GM19035 (cell line): ENCODE results near the gene VPS33A.
"Not testable (repeated sequence)": the region's sequence is repeated elsewhere in the genome, so short reads cannot be mapped to it uniquely, and the experiment has no call there.

Experiments used
- ATAC-seq: cut with Tn5 transposase; IDR thresholded peaks from one replicate; pipeline ENCODE4 v1.9.1; 2021; ENCODE audit not compliant: unreplicated experiment

VPS33A gene

DNA sequence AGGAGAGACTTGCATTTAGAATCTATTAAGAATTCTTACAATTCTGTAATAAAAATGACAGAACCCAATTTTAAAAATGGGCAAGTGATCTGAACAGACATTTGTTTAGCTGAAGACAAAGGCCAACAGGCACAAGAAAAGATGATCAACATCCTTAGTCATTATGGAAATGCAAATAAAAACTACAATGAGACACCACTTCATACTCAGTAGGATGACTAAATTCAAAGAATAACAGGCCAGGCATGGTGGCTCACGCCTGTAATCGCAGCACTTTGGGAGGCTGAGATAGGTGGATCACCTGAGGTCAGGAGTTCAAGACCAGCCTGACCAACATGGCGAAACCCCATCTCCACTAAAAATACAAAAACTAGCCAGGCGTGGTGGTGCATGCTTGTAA lies 7.8 kb downstream of the VPS33A start:
- ATAC-seq: not testable (repeated sequence)

DNA sequence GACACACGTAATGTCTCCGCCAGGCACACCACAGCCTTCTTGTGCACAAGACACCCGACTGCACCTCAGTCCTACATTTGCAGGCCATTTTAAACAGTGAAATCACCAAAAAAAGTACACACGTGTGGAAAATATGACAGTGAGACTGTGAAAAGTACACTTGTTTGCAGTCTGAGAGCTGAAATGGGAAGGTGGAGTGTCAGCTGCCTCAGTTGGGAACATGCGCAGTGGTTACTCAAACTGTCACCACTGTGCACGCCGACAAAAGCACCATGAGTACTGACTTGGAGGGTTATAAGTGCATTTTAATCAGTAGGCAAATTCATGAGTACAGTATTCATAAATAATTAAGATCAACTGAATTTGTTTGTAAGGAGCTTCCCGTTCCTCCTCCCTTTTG lies 15.8 kb downstream of the VPS33A start:
- ATAC-seq: no peak

DNA sequence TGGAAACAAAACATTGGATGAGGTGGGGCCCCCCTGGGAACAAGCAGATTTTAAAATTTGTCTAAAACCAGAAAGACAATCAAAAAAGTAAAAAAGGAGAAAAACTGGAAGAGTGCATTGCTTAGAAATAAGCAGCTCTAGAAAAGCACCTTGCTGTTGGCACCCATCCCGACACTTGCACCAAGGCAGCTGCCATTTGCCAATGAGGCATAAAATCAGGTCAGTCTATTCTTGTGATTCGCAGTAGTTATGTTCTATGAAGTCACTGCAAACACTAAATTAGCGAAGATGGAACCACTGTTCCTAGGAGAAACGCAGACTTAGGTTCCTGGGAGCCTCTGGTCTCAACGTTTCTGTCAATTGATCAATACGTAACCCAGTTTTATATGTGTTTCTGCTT lies 16.2 kb downstream of the VPS33A start:
- no peak for ATAC-seq

DNA sequence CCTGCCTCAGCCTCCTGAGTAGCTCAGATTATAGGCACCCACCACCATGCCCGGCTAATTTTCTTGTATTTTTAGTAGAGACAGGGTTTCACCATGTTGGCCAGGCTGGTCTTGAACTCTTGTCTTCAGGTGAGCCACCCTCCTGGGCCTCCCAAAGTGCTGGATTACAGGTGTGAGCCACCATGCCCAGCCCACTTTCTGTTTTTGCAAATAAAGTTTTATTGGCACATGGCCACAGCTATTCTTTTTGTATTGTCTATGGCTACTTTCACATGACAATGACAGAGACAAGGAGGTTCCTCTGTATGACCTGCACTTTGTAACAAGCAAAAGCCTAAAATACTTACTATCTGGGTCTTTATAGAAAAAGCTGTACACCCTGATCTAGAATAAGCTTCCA lies 20.7 kb downstream of the VPS33A start:
- no peak for ATAC-seq

DNA sequence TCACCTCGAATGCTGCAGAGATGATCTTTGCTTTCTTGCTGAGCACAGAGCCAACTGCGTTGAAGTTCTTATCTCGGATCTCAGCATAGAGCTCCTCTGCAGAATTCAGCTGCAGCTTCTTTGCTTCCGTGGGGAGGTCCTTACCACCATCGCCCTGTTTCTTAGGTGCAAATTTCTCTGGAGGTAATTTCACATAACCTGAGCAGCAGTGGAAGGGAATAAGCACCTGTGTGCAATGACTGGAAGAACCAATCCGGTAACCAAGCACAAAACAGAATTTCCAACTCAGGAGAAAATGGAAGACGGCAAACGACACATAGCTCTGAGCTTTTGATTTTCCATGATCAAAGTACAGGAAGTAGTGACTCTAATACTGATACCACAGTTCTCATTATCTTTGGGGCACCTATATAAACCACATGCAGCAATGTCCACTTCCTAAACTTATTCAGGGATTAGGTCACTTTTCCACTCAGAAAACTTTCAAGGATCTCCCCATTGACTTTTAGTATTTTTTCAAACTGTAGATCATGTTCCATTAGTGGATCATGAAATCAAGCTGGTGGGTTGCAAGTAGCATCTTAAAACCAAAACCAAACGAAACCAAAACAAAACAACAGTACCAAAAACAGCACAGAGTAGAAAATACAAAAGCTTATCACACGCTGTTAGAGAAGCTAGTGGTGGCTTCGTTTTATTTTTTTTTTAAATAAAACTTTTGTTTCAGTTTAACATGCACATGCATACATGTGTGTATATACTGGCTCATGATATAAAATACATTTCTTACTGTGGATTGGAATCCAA lies 21.5 kb downstream of the VPS33A start:
- no peak for ATAC-seq

DNA sequence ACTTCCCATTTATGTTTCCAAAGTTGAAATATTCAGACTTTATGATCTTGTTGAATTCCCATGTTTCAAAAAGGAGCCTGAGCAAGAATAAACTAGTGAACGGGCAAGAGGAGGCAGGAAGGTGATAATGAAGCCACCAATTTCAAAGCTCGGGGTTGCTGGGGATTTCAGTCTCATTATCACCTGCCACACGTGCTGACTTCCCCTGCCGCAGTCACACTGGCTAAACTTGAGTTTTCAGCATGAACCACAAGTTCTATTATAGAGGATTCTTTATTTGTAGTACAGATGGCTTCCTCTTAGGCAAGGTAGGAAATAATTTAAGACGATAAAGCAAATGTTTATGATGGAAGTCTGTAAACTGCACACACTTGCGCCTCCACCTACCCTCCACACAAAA lies 22.3 kb downstream of the VPS33A start:
- ATAC-seq: no peak

DNA sequence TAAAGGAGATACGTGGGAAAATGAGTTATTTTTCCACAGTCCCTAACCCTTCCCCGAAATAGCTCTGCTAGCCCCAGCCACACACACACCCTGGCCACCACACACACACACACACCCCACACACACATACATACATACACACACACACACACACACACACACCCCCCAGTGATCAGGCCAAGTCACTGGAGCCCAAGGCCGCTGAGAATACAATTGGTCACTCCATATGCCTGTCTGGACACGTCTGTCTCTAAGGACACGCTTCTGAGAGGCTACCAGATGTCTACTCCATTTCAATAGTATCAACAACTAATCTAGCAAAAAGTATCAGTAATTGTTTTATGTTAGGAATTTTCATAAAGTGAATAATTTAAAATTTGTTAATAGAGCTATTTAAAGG lies 27.4 kb downstream of the VPS33A start:
- no peak for ATAC-seq

DNA sequence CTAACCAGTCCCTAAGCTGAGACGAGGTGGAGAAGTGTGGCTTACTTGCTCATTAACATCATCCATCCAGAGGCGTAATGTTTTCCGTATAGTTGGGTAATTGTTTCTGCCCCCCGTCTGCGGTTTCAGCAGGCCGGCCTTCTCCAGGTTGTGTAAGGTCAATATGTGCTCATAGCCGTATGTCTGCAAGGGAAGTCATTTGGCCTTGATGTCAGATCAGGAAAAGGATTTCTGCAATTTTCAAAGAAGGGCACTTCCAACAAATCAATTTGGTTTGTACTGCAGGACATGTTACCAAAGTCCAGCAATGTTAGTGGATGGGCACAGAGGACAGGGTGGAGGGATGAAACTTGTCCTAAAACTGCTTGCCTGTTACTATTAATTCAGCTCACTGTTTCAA lies 30.6 kb downstream of the VPS33A start:
- ATAC-seq: no peak

DNA sequence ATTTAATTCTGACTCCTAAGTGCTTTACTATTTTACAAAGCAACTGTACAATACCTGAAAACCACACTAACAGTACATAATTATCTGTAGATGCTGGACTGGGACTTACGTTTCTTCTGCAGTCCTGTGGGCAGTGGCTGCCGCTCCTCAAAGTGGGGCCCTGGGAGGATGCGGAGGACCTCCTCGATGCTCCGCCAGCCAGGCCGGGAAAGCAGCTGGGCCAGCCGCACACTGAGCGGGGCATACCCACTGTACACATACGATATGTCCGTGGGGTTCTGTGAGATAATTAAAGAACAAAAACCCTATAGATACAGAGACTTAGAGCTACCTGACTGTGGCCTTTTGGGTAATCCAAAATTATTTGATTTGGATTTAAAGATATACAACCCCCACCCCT lies 33.6 kb downstream of the VPS33A start:
- ATAC-seq: no peak

DNA sequence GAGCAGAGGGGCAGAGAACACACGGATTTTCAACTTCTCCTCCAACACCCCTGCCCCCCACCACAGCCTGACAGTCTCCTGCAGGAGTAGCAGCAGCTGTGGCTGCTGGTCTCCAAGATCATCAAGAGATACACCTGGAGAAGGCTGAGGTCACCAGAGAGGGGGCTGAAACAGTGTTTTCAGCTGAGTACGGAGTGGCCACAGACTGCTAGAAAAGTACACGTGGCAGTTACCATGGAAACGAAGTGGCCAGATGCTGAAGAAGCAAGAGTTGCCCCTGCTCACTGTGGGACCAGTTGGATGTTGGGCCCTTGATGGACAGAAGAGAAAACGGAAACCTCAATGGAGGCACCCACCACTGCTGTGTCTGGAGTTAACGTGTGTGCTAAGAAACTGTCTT lies 35.5 kb downstream of the VPS33A start:
- no peak for ATAC-seq

DNA sequence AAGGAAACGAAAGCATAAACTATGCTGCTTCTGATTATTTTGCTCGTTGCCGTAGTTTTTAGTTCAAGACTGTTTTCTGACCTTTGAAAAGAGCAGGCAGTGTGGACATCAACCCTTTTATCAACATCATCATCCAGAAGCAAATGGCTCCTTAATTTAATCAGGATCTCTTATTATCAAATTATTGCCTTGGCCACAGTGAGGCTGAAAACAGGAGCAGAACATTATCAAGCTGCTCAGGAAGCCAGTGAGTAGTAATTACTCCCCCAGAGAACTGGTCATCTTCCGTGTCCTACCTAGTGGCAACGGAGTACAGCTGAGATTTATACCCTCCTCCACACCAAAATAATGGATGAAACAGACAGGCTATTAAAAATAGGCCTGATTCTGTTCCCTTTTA lies 38.2 kb downstream of the VPS33A start:
- no peak for ATAC-seq

DNA sequence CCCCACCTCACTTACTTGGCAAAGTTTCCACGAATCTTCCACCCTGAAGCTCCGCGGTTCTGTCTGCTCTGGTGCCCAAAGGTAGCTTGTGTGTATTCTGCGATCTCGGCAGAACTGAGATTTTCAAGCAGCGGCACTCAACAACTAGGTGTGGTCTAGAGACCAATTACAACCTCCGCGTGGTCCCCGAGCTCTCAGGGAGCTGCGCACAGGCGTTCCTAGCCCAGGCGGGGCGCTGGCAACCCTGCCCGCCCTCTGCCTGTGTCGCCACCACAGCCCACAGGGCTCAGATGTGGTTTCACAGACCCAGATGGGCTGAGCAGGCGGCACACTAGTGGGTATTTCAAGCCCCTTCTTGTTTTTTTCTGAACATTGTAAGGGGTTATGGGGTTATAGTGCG lies 39.0 kb downstream of the VPS33A start:
- ATAC-seq: no peak

DNA sequence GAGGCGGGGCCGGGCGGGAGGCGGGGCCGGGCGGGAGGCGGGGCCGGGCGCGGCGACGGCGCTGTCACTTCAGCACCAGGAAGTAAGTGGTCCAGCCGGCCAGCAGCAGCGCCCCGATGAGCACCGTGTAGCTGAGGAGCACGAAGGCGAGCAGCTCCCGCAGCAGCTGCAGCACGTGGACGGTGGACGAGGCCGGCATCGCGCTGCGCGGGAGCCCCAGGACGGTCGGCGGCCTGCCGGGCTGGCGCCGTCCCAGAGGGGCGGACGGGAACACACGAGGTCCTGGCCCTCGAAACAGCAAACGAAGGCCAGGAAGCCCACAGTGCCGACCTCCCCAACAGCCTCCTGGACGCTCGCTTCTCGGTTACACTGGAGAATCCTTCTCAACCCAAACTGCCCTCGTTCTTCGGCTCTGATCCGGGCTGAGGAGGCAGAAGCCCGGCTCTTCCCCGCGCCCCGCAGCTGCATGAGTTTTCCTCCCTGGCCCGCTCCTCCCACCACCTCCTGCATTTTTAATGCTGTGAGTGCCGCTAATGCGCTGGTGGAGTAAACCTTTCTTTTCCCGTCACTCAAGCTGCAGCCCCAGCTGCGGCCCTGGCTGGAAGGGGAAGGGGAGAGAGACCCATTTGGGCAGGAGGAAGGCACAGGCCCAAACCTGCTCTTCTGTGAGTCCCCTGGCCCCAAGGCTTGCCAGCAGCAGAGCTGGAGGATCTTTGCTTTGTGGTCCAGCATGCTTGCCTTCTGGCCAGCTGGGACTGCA lies 39.7 kb downstream of the VPS33A start:
- no peak for ATAC-seq

DNA sequence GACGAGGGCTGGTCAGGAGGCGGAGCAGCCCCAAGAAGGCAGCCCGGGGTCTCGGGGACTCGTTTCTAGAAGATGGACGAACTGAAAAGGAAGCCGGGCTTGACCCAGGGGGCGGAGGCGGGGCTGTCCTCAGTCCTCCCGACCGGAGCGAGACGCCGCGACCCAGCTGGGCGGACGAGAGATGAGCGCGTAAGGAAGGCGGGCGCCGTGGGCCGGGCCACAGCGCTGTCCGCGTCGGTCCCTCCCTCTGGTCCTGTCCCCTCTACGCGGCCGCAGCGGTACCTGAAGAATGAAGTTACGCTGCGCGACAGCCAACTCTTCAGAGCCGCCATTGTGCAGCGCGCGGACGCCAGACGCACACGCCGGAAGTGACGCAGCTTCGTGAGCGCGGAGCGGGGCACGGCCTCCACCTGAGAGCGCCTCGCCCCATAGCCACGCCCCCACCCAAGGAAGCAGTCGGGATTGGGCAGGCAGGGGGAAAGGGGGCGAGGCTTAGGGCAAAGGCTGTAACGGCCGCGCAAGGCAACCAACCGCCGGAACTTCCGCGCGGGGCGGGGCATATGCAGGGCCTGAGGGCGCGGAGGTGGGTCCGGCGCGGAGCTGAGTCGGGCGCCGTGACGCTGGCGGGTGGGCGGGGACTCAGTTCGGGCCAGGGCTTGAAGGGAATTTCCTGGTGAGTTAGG lies 40.5 kb downstream of the VPS33A start, which contains the start of gene DIABLO:
DIABLO (minus strand) TSS at position 370 of the 683 bp plus-strand sequence; CDS start at position 332, 38 bp downstream.
- peak; percentile 86 for ATAC-seq

DNA sequence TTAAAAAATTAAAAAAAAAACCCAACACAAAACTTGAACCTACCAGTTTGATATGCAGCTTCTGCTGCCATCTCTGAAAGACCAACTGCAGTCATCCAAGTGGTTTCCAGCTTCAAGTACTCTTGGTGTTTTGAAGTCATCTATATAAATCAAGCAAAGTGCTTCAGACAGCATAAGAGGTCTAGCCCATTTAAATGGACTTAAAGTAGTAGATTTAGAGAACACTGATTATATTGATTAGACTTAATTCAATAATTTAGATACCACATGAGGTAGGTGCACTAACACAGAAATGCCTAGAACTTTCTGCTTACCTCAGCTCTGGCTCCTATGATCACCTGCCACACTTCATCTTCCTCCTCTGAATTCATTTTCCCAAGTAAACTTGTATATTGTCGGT lies 49.8 kb downstream of the VPS33A start:
- no peak for ATAC-seq

DNA sequence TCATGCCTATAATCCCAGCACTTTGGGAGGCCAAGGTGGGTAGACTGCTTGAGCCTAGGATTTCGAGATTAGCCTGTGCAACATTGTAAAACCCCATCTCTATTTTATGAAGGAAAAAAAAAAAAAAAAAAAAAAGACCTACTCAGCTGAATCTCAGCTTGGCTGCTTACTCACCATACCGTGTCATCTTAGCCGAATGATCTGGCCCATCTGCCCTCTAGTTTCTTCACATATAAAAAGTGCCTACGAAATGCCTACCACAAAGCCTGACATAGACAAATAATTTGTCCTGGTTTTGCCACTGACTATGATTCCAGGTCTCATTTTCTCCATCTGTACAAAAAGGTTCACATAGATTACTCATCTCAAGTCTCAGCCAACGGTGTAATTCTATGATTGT lies 50.5 kb downstream of the VPS33A start:
- ATAC-seq: no peak

DNA sequence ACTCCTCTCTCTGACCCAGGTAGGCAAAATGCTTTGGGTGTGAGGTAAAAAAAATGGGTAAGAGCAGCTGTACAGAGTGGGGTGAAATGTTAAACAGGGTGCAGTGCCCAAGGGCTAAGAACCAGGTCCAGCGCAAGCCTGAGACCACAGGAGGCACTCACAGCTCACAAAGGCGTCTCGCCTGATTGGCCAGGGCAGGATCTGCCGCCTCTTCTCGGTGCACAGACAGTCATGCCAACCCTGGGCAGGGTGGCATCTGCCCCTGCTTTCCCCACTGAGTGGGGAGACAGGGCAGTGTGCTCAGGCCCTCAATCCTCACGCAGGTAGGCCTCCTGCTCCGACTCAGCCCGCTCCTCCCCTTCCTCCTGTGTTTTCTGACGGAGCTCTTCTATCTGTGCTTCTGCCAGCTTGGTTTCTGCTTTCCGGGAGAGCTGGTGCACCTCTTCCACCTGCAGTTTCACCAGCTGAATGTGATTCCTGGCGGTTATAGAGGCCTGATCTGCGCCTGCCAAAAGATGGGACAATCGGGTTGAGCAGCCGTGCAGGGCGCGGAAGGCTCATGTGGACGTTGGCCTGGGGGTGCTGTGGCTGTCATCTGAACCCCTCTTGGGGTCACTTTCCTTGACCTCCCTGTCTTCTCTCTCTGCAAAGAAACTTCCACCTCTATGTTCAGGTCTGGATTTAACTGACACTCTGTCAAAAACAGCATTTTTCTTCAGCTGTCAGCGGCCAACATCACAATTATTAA lies 58.0 kb downstream of the VPS33A start:
- ATAC-seq: no peak

DNA sequence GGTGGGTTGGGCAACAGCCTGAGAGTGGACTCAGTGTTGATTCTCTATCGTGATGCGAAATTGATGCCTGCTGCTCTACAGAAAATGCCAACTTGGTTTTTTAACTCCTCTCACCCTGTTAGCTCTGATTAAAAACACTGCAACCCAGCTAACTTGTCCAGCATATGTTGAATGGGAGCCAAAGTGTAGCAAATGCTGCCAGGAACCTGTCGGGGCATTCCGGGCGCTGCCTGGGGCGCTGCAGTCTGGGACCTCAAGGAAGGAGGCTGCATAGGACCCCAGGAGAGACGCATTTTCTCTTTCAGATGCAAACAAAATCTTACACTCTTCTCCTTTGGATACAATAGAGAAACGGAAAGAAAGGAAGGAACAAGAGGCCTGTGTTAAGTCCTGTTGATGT lies 58.9 kb downstream of the VPS33A start:
- no peak for ATAC-seq

DNA sequence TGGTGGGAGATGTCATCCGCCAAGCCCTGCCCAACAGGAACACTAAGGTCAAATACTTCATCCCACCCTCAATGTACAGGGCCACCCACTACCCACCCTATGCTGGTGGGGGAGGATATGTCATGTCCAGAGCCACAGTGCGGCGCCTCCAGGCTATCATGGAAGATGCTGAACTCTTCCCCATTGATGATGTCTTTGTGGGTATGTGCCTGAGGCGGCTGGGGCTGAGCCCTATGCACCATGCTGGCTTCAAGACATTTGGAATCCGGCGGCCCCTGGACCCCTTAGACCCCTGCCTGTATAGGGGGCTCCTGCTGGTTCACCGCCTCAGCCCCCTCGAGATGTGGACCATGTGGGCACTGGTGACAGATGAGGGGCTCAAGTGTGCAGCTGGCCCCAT lies 59.3 kb downstream of the VPS33A start:
- ATAC-seq: no peak

DNA sequence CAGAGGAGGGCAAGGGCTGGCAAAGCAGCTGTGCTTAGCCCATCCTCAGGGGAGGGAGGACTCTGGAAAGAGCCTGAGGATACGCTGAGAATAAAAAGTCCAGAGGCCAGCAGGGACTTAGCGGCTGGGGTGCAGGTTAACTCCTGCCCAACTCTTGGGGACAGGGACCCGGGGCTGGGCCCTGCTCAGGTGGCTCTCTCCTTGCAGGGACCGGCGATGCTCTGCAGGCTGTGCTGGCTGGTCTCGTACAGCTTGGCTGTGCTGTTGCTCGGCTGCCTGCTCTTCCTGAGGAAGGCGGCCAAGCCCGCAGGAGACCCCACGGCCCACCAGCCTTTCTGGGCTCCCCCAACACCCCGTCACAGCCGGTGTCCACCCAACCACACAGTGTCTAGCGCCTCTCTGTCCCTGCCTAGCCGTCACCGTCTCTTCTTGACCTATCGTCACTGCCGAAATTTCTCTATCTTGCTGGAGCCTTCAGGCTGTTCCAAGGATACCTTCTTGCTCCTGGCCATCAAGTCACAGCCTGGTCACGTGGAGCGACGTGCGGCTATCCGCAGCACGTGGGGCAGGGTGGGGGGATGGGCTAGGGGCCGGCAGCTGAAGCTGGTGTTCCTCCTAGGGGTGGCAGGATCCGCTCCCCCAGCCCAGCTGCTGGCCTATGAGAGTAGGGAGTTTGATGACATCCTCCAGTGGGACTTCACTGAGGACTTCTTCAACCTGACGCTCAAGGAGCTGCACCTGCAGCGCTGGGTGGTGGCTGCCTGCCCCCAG lies 60.0 kb downstream of the VPS33A start:
- no peak for ATAC-seq
